Endothelial cell (in vitro differentiated cells): ENCODE results near the gene SLC25A53. TPM values are rescaled to one million over a fixed set of nuclear protein-coding genes. Genes with fewer than 3 reads are reported as not detected.

Experiments used
- DNase-seq: peaks from one replicate; pipeline ENCODE4 v3.0.0; 2021; ENCODE audit warnings: low spot score
- H3K27ac Mint-ChIP-seq: one replicate; pipeline ENCODE4 v1.8.0; 2021; ENCODE audit warnings: mixed read lengths, inconsistent platforms; ENCODE audit not compliant: unreplicated experiment
- H3K27me3 Mint-ChIP-seq: one replicate; pipeline ENCODE4 v1.8.0; 2021; ENCODE audit warnings: mild to moderate bottlenecking, moderate library complexity, mixed read lengths, inconsistent platforms; ENCODE audit not compliant: unreplicated experiment
- H3K36me3 Mint-ChIP-seq: one replicate; pipeline ENCODE4 v1.8.0; 2021; ENCODE audit warnings: mild to moderate bottlenecking, low read depth, mixed read lengths, inconsistent platforms; ENCODE audit not compliant: unreplicated experiment
- H3K4me1 Mint-ChIP-seq: one replicate; pipeline ENCODE4 v1.8.0; 2021; ENCODE audit warnings: mild to moderate bottlenecking, mixed read lengths, inconsistent platforms; ENCODE audit not compliant: unreplicated experiment
- H3K4me3 Mint-ChIP-seq: one replicate; pipeline ENCODE4 v1.8.0; 2021; ENCODE audit warnings: mild to moderate bottlenecking, mixed read lengths, inconsistent platforms; ENCODE audit not compliant: unreplicated experiment
- H3K9me3 Mint-ChIP-seq: one replicate; pipeline ENCODE4 v1.8.0; 2021; ENCODE audit warnings: mixed read lengths, inconsistent platforms; ENCODE audit not compliant: unreplicated experiment
- total RNA-seq: library from RNA; stranded (reverse); fragmentation: NEBNext Ultra II Directional; extraction: Animal tissue kit (Norgen Biotek cat#: 25700); gene quantifications from one replicate; pipeline ENCODE4 v1.2.1, GENCODE V29; 2021; ENCODE audit not compliant: unreplicated experiment
- TF ChIP-seq, protein P1 (sequence below): fragments of 200-600 bp; sonication (generic); IDR thresholded peaks from one replicate; pipeline ENCODE4 v1.5.0; 2021; ENCODE audit warnings: antibody characterized with exemption; ENCODE audit not compliant: unreplicated experiment

Gene SLC25A53
- total RNA-seq, 1 donor from 2014 or later = 4.4 TPM

DNA sequence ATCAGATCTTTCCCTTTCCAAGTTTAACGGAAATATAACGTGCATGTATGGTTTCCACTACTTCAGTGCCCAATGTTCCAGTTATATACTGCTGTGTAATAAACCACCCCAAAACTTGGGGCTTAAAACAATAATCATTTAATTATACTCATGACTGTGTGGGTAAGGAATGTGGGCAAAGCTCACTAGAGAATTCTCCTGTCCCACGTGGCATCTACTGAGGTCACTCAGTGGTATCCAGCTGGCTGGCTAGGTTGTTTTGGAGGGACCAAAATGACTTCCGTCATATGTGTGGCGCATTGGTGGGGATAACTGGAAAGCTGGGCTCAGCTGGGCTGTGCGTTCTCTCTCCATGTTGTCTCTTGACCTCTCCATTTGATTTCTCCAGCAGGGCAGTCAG is 26.0 kb downstream of the SLC25A53 start:
- peak overlapping the region; percentile 47 for H3K4me3 Mint-ChIP-seq
- DNase-seq = no peak
- no peak overlapping the region for H3K27ac Mint-ChIP-seq
- peaks cover 4% of the 10 kb centered on the region for H3K4me1 Mint-ChIP-seq
- peaks cover 1% of the 10 kb centered on the region for H3K27me3 Mint-ChIP-seq
- TF ChIP-seq, protein P1, sequence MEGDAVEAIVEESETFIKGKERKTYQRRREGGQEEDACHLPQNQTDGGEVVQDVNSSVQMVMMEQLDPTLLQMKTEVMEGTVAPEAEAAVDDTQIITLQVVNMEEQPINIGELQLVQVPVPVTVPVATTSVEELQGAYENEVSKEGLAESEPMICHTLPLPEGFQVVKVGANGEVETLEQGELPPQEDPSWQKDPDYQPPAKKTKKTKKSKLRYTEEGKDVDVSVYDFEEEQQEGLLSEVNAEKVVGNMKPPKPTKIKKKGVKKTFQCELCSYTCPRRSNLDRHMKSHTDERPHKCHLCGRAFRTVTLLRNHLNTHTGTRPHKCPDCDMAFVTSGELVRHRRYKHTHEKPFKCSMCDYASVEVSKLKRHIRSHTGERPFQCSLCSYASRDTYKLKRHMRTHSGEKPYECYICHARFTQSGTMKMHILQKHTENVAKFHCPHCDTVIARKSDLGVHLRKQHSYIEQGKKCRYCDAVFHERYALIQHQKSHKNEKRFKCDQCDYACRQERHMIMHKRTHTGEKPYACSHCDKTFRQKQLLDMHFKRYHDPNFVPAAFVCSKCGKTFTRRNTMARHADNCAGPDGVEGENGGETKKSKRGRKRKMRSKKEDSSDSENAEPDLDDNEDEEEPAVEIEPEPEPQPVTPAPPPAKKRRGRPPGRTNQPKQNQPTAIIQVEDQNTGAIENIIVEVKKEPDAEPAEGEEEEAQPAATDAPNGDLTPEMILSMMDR = no peak
- H3K36me3 Mint-ChIP-seq = peaks cover 5% of the 10 kb centered on the region
- H3K9me3 Mint-ChIP-seq = no peaks in the 10 kb centered on the region

DNA sequence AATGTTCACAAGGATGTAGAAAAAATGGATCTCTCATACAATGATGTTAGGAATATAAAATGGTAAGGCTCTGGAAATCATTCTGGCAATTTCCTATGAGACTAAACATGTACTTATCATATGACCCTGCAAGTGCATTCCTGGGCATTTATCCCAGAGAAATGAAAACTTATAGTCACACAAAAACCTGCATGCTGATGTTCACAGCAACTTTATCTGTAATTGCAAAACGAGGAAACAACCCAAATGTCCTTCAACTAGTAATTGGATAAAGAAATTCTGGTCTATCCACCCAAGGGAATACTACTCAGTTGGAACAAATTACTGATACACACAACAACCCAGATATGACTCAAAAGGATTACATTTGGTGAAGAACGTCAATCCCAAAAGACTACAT is 30.0 kb downstream of the SLC25A53 start:
- TF ChIP-seq, protein P1 = no peak
- Mint-ChIP-seq H3K4me1 (peaks cover 10% of the 10 kb centered on the region), H3K4me3 (no peak overlapping the region), H3K36me3 (peaks cover 5% of the 10 kb centered on the region), H3K9me3 (no peaks in the 10 kb centered on the region), H3K27me3 (peaks cover 1% of the 10 kb centered on the region), H3K27ac (no peak overlapping the region)
- no peak for DNase-seq

DNA sequence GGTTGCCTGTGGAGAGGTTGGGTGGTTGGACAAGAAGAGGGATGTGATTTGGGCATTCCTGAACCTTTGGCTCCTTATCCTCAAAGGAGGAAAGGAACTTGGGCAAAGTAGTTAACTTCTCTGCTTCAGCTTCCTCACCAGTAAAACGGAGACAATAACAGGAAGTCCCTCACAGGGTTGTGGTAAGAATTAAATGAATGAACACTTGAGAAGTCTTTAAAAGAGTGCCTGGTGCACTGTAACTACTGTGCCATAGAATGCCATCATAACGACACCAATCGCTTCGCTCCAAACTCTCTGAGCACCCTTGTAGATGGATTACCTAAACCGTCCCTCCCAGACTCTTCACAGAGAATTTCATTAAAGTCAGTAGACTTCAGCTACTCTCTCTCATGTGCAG is 34.0 kb downstream of the SLC25A53 start:
- TF ChIP-seq, protein P1 = no peak
- Mint-ChIP-seq H3K27me3 (peaks cover under 1% of the 10 kb centered on the region), H3K9me3 (no peaks in the 10 kb centered on the region), H3K4me1 (peaks cover 10% of the 10 kb centered on the region), H3K27ac (peak overlapping the region; percentile 74), H3K4me3 (no peak overlapping the region), H3K36me3 (no peaks in the 10 kb centered on the region)
- no peak for DNase-seq

DNA sequence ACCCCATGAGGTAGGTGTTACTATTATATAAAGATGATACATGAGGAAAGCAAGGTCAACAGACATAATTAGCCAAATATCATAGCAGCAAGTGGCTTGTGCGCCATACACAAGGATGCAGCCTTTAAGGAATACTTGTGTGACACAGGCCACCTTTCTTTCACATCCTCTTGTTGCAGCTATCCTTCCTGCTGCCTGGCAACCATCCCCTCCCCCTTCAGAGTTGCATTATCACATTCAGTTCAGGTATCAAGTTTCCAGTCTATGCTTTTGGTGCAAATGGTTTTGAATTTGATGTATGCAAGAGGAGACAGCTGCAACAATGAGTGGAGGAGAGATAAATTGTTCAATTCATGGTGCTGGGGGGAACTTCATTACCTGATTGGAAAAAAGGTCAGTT is 38.0 kb downstream of the SLC25A53 start:
- TF ChIP-seq, protein P1 = no peak
- Mint-ChIP-seq H3K4me1 (peaks cover 10% of the 10 kb centered on the region), H3K27me3 (peaks cover 2% of the 10 kb centered on the region), H3K4me3 (no peak overlapping the region), H3K27ac (no peak overlapping the region), H3K9me3 (no peaks in the 10 kb centered on the region), H3K36me3 (no peaks in the 10 kb centered on the region)
- DNase-seq = no peak

DNA sequence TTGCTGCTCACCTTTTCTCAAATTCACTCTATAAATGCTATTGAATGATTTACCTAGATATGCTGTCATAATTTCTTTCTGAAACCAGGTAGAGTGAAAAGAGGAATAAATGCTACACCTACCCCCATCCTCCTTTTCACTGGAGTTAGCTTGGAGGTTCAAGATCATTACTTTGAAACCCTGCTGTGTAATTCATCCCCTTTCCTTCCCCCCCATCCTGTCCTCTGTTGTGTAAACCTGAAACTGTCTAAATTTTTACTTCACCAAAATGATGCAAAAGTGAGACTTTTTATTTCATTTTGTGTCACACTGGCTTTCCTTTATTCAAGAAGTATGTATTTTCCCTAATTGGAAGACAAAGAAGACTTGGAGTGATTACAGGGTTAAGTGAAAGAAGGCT is 39.0 kb downstream of the SLC25A53 start:
- Mint-ChIP-seq H3K4me3 (no peak overlapping the region), H3K27ac (no peak overlapping the region), H3K27me3 (peaks cover 2% of the 10 kb centered on the region), H3K36me3 (no peaks in the 10 kb centered on the region), H3K9me3 (no peaks in the 10 kb centered on the region), H3K4me1 (peaks cover 1% of the 10 kb centered on the region)
- no peak for DNase-seq
- TF ChIP-seq, protein P1 = no peak
